ENCODE results near the gene USH1C. TPM values are rescaled to one million over a fixed set of nuclear protein-coding genes. Genes with fewer than 3 reads are reported as not detected.
A peak's percentile ranks its signal among the peaks of the same experiment; 100 is the strongest.

The USH1C gene
- total RNA-seq, 1 donor from 2014 or later = not detected

DNA sequence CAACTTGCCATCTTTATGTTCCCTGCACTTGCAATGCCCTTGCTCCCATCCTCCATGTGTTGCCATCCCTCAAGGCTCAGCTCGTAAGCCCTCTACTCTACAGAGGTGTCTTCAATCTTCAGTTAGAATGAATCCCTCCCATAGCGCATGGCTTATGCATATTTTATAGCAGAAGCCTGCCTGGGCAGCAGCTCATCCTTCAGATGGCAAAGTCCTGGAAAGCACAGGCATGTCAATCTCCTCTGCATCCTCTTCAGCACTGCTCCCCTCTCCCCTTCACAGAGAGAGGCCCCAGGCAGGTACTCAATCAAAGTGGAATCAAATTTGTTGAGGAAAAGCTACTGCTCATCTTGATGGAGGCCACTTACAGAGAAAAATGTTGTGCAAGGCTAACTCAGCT, 36.4 kb downstream of the USH1C start:
- intact Hi-C loops (cut with micrococcal nuclease) = no loop called here
- H3K9me3 Mint-ChIP-seq = no peaks in the 10 kb centered on the region
- H3K36me3 Mint-ChIP-seq (ENCODE audit: low read depth) = no peaks in the 10 kb centered on the region

DNA sequence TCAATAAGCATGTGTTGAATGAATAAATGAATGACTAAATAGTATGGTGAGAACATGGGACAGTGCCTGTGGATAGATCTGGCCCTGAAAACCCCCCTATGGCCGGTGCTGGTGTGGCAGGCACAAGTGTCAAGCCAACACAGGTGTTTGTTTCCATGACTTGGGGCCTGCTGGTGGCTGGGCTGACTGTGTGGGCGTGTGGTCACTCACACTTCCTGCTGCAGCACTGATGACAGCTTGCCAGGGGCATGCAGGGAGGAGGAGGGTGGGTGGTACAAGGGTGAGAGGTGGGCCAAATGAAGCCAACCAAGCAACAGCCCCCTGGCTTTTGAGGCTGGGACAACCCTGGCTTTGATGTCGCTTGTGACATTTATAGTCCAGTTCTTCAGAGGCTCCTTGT, 37.3 kb downstream of the USH1C start:
- no peak for DNase-seq
- Mint-ChIP-seq H3K4me1 (no peaks in the 10 kb centered on the region), H3K4me3 (no peak overlapping the region), H3K27me3 (peaks cover 25% of the 10 kb centered on the region), H3K27ac (no peak overlapping the region), H3K36me3 (ENCODE audit: low read depth) (no peaks in the 10 kb centered on the region), H3K9me3 (no peaks in the 10 kb centered on the region)
- intact Hi-C loops (cut with micrococcal nuclease) = no loop called here

More for the DNA sequence above, 36.4 kb downstream of the USH1C start:
- no peaks in the 10 kb centered on the region for H3K4me1 Mint-ChIP-seq
- H3K27me3 Mint-ChIP-seq = peaks cover 27% of the 10 kb centered on the region
- no peak for DNase-seq
- no peak overlapping the region for H3K27ac Mint-ChIP-seq
- H3K4me3 Mint-ChIP-seq = no peak overlapping the region

DNA sequence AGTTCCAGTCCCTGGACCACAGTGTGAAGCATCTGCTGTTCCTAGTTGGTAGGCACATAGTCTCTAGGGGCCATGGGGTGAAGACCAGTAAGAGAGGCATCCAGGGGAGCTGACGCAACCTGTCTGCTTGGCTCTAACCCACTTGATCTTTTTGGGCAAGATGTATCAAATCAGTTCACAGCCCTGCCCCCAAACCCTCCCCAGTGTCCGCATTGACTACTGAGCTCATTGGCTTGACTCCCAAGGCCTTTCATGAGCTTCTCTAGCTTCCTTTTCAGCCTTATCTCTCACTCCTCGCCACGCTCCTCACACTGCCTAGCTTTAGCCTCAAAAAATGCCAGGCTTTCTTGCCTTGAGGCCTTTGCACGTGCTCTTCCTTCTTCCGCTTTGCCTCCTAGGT, 37.9 kb downstream of the USH1C start:
- intact Hi-C loops (cut with micrococcal nuclease) = no loop called here
- no peaks in the 10 kb centered on the region for H3K36me3 Mint-ChIP-seq (ENCODE audit: low read depth)

DNA sequence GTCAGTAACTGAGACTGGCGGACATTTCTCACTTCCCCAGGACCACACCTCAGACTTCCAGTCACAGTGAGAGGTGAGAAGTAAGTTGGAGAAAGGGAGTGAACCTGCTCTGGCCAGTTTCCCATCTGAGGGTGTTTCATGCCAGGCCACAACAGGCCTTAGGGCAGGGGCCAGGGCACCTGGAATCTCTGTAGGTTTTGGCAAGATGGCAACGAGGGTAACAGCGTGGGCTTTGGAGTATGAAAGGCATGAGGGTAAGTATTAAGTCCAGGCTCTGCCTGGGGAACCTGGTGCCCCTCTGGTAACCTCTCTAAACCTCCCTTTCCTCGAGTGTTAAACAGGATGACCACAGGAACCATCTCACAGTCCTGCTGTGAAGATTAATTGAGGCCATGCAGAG, 39.1 kb downstream of the USH1C start:
- Mint-ChIP-seq H3K4me1 (no peaks in the 10 kb centered on the region), H3K27me3 (peaks cover 18% of the 10 kb centered on the region), H3K36me3 (ENCODE audit: low read depth) (no peaks in the 10 kb centered on the region), H3K4me3 (no peak overlapping the region), H3K9me3 (no peaks in the 10 kb centered on the region), H3K27ac (no peak overlapping the region)
- intact Hi-C loops (cut with micrococcal nuclease) = loop anchor here (2.0 kb wide), 1 partner anchor 428 kb away; the partner anchor contains the start of gene RPS13
- no peak for DNase-seq

More for the DNA sequence above, 37.9 kb downstream of the USH1C start:
- Mint-ChIP-seq H3K9me3 (no peaks in the 10 kb centered on the region), H3K27me3 (peaks cover 23% of the 10 kb centered on the region), H3K4me3 (no peak overlapping the region), H3K27ac (no peak overlapping the region), H3K4me1 (no peaks in the 10 kb centered on the region)
- no peak for DNase-seq

DNA sequence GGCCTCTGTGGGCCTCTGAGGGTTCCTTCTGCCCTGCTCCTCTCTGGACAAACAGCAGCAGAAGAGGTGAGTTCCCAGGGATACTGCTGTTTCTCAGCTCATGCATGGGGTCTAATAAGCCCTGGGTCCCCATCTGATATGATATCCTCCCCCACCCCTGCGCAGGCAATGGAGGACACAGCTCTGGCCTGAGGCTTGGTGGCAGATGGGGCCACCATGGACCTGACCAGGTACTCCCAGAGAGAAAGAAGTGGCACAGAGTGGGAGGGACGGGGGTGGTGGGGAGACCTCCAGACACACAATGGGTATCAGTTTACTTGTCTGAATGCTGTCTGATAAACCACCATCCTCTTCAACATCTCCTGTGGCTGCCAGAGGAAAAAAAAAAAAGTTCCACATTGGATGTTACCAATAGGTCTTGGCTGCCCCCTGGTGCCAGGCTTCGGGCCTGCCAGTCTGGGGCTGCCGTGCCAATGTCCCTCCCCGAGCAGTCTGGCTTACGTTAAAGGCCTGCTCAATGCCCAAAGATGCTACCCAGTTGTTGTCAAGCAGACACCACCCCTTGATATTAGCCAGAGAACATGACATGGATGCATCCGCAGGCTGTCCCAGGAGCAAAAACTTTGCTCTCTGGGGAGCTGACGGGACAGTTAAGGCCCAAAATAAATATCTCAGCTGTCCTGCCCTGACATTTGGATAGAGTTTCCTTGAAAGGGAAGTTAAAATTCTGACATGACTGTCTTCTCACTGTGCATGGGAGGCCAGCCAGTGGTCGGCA, 39.7 kb downstream of the USH1C start:
- intact Hi-C loops (cut with micrococcal nuclease) = loop anchor here (1.0 to 2.0 kb wide), 4 partner anchors 120 to 428 kb away; partner anchors contain the start of gene RPS13
- Mint-ChIP-seq H3K9me3 (no peaks in the 10 kb centered on the region), H3K4me3 (no peak overlapping the region), H3K4me1 (no peaks in the 10 kb centered on the region), H3K36me3 (ENCODE audit: low read depth) (no peaks in the 10 kb centered on the region), H3K27ac (no peak overlapping the region), H3K27me3 (peaks cover 16% of the 10 kb centered on the region)
- DNase-seq = peak; percentile 95

DNA sequence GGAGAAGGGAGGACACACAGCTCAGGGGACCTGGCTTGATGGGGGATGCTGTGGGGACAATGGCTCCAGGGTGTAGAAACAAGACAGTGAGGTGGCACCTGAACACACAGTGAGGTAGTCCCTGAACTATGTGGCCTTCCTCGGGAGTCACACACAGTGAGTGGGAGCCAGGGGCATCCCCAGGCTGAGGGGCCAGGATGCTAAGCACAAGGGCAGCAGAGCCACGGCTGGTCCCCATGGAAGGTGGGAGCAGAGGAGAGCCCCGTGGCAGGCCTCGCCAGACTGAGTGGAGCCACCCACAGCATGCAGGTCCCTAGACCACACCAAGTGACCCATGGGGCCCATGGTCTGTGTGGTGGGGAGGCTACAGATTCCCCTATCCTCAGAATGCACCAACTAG, 41.6 kb downstream of the USH1C start:
- no peak for DNase-seq
- peaks cover 7% of the 10 kb centered on the region for H3K27me3 Mint-ChIP-seq
- H3K27ac Mint-ChIP-seq = no peak overlapping the region
- no peaks in the 10 kb centered on the region for H3K9me3 Mint-ChIP-seq
- no peak overlapping the region for H3K4me3 Mint-ChIP-seq
- H3K36me3 Mint-ChIP-seq (ENCODE audit: low read depth) = no peaks in the 10 kb centered on the region
- H3K4me1 Mint-ChIP-seq = no peaks in the 10 kb centered on the region
- intact Hi-C loops (cut with micrococcal nuclease) = no loop called here

DNA sequence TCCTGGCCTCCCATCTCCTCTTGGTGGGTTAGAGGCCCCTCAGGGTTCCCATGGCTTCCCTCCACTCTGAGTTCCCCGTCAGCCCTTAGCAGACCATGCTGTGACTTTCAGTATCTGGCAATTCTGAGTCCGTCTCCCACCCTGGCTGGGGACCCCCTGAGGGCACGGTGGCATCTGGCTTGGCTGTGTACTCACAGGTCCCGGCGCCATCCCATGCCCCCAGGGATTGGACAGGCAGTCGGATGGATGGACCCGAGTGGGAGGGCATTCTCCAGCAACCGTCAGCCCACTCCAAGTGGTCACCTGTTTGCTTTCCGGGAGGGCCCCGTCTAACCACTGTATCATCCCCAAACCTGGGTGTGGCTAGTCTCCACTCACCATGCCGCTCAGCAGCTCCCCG, 43.5 kb downstream of the USH1C start:
- intact Hi-C loops (cut with micrococcal nuclease) = no loop called here
- H3K27me3 Mint-ChIP-seq = peaks cover 8% of the 10 kb centered on the region
- no peaks in the 10 kb centered on the region for H3K36me3 Mint-ChIP-seq (ENCODE audit: low read depth)
- no peaks in the 10 kb centered on the region for H3K4me1 Mint-ChIP-seq
- H3K27ac Mint-ChIP-seq = no peak overlapping the region
- no peaks in the 10 kb centered on the region for H3K9me3 Mint-ChIP-seq
- DNase-seq = no peak
- H3K4me3 Mint-ChIP-seq = no peak overlapping the region

DNA sequence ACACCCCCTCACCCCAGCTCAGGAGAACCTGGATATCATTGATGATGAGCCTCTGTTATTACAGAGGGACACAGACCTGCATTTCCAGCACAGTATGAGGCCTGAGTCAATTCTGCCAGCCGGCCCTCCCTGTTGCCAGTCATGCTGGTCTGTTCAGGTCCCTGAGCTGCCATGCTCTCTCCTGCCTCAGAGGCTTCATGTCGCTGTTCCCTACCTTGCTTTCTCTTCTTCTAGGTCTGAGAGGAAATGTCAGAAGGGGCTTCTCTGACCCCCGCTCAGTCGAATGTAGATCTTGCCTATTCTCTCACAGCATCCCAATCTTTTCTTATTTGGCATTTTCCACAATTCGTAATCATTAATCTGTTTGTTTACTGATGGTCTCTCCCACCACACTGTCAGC, 45.7 kb downstream of the USH1C start:
- no peaks in the 10 kb centered on the region for H3K9me3 Mint-ChIP-seq
- H3K4me3 Mint-ChIP-seq = no peak overlapping the region
- H3K27ac Mint-ChIP-seq = no peak overlapping the region
- intact Hi-C loops (cut with micrococcal nuclease) = no loop called here
- peaks cover 6% of the 10 kb centered on the region for H3K27me3 Mint-ChIP-seq
- H3K36me3 Mint-ChIP-seq (ENCODE audit: low read depth) = no peaks in the 10 kb centered on the region
- no peaks in the 10 kb centered on the region for H3K4me1 Mint-ChIP-seq
- no peak for DNase-seq

DNA sequence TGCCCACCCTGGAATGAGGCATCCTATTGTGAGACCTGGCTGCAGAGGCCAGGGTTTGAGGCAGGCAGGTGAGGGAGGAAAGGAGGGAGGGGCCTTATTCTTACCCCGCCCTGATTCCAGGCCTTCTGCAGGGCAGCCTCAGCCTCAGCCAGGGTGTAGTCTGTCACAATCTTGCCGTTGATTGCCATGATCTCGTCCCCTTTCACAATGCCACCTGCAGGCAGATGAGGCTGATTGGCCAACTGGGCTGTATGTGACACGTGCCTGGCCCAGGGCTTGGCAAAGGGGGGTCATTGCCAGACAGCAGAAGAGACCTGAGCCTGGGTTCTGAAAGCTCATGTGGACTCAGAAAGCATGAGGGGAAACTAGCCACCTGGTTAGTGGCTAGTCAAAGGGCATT, 46.2 kb downstream of the USH1C start:
- H3K4me1 Mint-ChIP-seq = no peaks in the 10 kb centered on the region
- H3K36me3 Mint-ChIP-seq (ENCODE audit: low read depth) = no peaks in the 10 kb centered on the region
- H3K9me3 Mint-ChIP-seq = no peaks in the 10 kb centered on the region
- intact Hi-C loops (cut with micrococcal nuclease) = no loop called here
- H3K27me3 Mint-ChIP-seq = peaks cover 6% of the 10 kb centered on the region
- no peak for DNase-seq
- H3K27ac Mint-ChIP-seq = no peak overlapping the region
- H3K4me3 Mint-ChIP-seq = no peak overlapping the region

DNA sequence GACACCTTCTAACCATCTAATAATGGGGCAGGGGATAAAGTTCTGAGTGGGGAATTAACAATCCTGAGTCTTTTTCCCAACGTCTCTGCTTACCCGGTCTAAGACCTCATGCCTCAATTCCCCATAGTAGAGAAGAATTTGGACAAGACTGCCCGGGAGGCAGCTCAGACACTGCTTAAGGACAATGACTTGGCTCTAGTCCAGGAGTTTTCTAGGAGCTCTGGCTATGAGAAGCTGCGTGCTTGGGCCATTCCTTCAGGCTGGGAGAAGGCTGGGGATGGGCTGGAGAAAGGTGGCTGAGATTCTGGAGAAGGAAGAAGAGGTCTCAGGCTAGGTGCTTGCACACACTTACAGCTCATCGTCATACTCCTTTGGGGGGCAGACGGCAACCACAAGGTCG, 47.8 kb downstream of the USH1C start:
- intact Hi-C loops (cut with micrococcal nuclease) = no loop called here
- Mint-ChIP-seq H3K4me3 (no peak overlapping the region), H3K4me1 (no peaks in the 10 kb centered on the region), H3K27me3 (peaks cover 9% of the 10 kb centered on the region), H3K27ac (no peak overlapping the region), H3K36me3 (ENCODE audit: low read depth) (no peaks in the 10 kb centered on the region), H3K9me3 (no peaks in the 10 kb centered on the region)
- no peak for DNase-seq

DNA sequence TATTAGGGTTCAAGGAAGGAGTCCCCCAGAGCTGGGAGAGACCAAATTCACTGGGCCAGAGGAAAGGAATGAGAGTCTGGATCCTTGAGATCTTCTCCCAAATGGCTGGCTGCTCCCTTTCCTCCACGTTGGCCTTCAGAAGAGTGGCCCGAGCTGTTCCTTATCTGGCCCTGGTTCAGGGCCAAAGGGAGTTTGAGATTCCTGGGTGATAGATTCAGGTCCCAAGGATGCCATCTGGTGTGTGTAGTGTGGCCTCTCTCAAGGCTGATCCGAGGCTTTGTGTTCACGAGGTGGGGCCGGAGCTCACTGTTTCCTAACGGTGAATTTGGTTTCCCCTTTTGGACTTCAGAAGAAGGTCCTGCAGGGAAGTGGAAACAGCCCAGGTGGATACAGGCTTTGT, 50.2 kb downstream of the USH1C start:
- Mint-ChIP-seq H3K27me3 (peaks cover 9% of the 10 kb centered on the region), H3K9me3 (no peaks in the 10 kb centered on the region), H3K4me3 (no peak overlapping the region), H3K27ac (no peak overlapping the region), H3K36me3 (ENCODE audit: low read depth) (no peaks in the 10 kb centered on the region), H3K4me1 (no peaks in the 10 kb centered on the region)
- DNase-seq = no peak
- intact Hi-C loops (cut with micrococcal nuclease) = no loop called here

DNA sequence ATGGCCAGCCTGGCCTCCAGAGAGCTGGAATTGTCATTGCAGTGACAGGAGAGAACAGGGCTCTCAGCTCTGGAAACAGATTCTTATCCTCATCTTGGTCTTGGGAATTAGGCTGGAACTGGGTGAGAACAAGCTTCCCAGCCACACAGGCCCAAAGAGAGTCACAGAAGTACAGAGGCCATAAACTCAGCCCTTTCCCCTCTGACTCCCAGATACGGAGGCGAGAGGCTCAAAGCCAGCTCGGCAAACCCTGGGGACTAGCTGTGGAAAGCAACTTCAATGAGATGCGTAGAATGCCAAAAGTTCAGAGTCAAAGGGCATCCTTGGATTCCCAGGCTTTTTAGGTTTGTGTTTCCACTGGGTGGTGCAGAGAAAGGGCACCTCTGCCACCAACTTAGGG, 53.3 kb downstream of the USH1C start:
- Mint-ChIP-seq H3K4me3 (no peak overlapping the region), H3K27ac (no peak overlapping the region), H3K36me3 (ENCODE audit: low read depth) (no peaks in the 10 kb centered on the region), H3K9me3 (no peaks in the 10 kb centered on the region), H3K27me3 (peaks cover 17% of the 10 kb centered on the region), H3K4me1 (no peaks in the 10 kb centered on the region)
- intact Hi-C loops (cut with micrococcal nuclease) = no loop called here
- DNase-seq = no peak

DNA sequence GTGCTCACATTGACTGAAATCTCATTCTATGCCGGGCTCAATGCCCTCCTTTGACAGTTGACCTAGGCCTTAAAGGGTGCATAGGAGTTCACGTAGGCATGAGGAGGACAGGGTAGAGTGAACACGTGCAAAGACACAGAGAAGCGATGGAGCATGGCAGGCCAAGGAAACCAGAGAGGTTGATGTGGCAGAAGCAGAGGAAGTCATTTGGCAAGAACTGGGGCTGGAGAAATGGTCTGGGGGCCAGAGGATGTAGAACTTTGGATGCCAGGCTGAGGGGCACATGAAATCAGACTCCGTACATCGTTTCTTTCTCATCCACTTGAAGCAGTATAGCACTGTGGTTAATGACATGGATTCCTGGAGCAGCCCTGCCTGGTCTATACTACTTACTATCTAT, 54.0 kb downstream of the USH1C start:
- no peaks in the 10 kb centered on the region for H3K4me1 Mint-ChIP-seq
- H3K4me3 Mint-ChIP-seq = no peak overlapping the region
- intact Hi-C loops (cut with micrococcal nuclease) = no loop called here
- peaks cover 19% of the 10 kb centered on the region for H3K27me3 Mint-ChIP-seq
- H3K9me3 Mint-ChIP-seq = no peaks in the 10 kb centered on the region
- no peak for DNase-seq
- H3K27ac Mint-ChIP-seq = no peak overlapping the region
- no peaks in the 10 kb centered on the region for H3K36me3 Mint-ChIP-seq (ENCODE audit: low read depth)

DNA sequence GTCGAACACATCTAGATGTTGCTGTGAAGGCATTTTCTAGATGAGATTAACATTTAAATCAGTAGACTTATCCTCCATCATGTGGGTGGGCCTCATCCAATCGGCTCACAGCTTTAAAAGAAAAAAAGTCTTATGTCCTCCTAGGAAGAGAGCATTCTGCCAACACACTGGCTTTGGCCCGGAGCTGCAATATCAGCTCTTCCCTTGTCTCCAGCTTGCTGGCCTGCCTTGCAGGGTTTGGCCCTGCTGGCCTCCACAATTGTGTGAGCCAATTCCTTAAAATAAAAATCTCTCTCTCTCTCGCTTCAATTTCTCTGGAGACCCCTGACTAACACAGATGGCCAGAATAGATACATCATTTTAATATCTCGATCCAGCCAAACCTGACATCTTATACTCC, 54.5 kb downstream of the USH1C start:
- H3K4me3 Mint-ChIP-seq = no peak overlapping the region
- H3K27me3 Mint-ChIP-seq = peaks cover 19% of the 10 kb centered on the region
- no peaks in the 10 kb centered on the region for H3K4me1 Mint-ChIP-seq
- no peaks in the 10 kb centered on the region for H3K9me3 Mint-ChIP-seq
- no peak for DNase-seq
- H3K27ac Mint-ChIP-seq = no peak overlapping the region
- no peaks in the 10 kb centered on the region for H3K36me3 Mint-ChIP-seq (ENCODE audit: low read depth)
- intact Hi-C loops (cut with micrococcal nuclease) = no loop called here

DNA sequence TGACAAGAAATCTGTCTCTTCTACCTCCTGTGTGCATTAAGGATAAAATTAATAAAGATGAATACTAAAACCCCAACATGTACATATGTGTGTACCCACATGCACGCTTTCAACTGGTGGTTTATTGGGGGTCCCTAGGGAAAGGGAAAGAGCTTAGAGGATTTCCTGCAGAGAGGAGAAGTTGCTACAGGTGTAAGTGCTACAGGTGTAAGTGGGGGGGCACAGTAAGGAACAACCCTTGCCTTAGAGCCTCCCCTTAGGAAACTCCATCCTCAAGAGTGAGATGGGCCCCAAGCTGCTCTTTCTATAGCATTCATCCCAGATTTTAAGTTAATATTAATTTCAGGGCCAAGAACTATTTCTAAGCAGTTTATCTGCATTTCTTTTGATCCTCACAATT, 55.7 kb downstream of the USH1C start:
- intact Hi-C loops (cut with micrococcal nuclease) = no loop called here
- DNase-seq = no peak
- no peaks in the 10 kb centered on the region for H3K36me3 Mint-ChIP-seq (ENCODE audit: low read depth)
- peaks cover 6% of the 10 kb centered on the region for H3K9me3 Mint-ChIP-seq
- H3K27me3 Mint-ChIP-seq = peaks cover 25% of the 10 kb centered on the region
- no peaks in the 10 kb centered on the region for H3K4me1 Mint-ChIP-seq
- H3K4me3 Mint-ChIP-seq = no peak overlapping the region
- H3K27ac Mint-ChIP-seq = no peak overlapping the region

Measured in activated CD4-positive, alpha-beta T cell treated with anti-CD3 and anti-CD28 coated beads, Interleukin-2, amount 10 ng/mL, durations not matched to agents 24 days and 14 days (primary cell).